Activated CD8-positive, alpha-beta memory T cell treated with anti-CD3 and anti-CD28 coated beads for 48 hours (primary cell): ENCODE results near the gene HUNK.
"Not testable (repeated sequence)": the region's sequence is repeated elsewhere in the genome, so short reads cannot be mapped to it uniquely, and the experiment has no call there.

Experiments used
- DNase-seq, 3 experiments: peaks; one replicate each; pipeline ENCODE4 v3.0.0-alpha.2; 2020; ENCODE audit warnings: low read depth in 2 of 3, low spot score in 2 of 3

HUNK gene

GRCh38 chr21:31993826-31994825 is 121.3 kb downstream of the HUNK start:
- DNase-seq = no peak

GRCh38 chr21:31997191-31997590 is 124.4 kb downstream of the HUNK start:
- DNase-seq = no peak

- DNase-seq = no peak
These were observed 127.1 kb downstream of the HUNK start for GRCh38 chr21:31999810-32000468.

GRCh38 chr21:32001390-32001789 is 128.6 kb downstream of the HUNK start:
- no peak for DNase-seq

GRCh38 chr21:32003411-32003810 is 130.6 kb downstream of the HUNK start:
- DNase-seq = no peak

- DNase-seq = no peak
These were observed 131.5 kb downstream of the HUNK start for GRCh38 chr21:32004291-32004690.

- DNase-seq = no peak
These were observed 134.6 kb downstream of the HUNK start for GRCh38 chr21:32007456-32007855.

- no peak for DNase-seq
These were observed 135.9 kb downstream of the HUNK start for GRCh38 chr21:32008714-32009113.

GRCh38 chr21:32009263-32009662 is 136.4 kb downstream of the HUNK start:
- DNase-seq = no peak

GRCh38 chr21:32015461-32016139 is 142.8 kb downstream of the HUNK start:
- no peak for DNase-seq

GRCh38 chr21:32018381-32018780 is 145.6 kb downstream of the HUNK start:
- no peak for DNase-seq

GRCh38 chr21:32020564-32020963 is 147.7 kb downstream of the HUNK start:
- DNase-seq = no peak

GRCh38 chr21:32021319-32021994 is 148.6 kb downstream of the HUNK start:
- no peak for DNase-seq

GRCh38 chr21:32022146-32022545 is 149.3 kb downstream of the HUNK start:
- no peak for DNase-seq

- no peak for DNase-seq
These were observed 157.4 kb downstream of the HUNK start for GRCh38 chr21:32030146-32030652.

- no peak for DNase-seq
These were observed 162.0 kb downstream of the HUNK start for GRCh38 chr21:32034850-32035249.

- no peak for DNase-seq
These were observed 162.8 kb downstream of the HUNK start for GRCh38 chr21:32035617-32036016.

GRCh38 chr21:32036756-32037155 is 163.9 kb downstream of the HUNK start:
- no peak for DNase-seq

GRCh38 chr21:32038751-32039150 is 165.9 kb downstream of the HUNK start:
- not testable (repeated sequence) for DNase-seq

GRCh38 chr21:32043458-32043857 is 170.6 kb downstream of the HUNK start:
- DNase-seq = no peak
